ENCODE measurements around the gene SBNO2. TPM values are rescaled to one million over a fixed set of nuclear protein-coding genes. Genes with fewer than 3 reads are reported as not detected.
A peak's percentile ranks its signal among the peaks of the same experiment; 100 is the strongest.

Gene SBNO2
- total RNA-seq, 1 experiment from 2014 or later, result 97.8 TPM

- Mint-ChIP-seq H3K4me1 (ENCODE audit: low read depth, unreplicated experiment) (peaks cover 10% of the 10 kb centered on the region), H3K27ac (ENCODE audit: unreplicated experiment) (no peak overlapping the region), H3K36me3 (ENCODE audit: insufficient read depth, unreplicated experiment) (peaks cover 38% of the 10 kb centered on the region), H3K4me3 (ENCODE audit: low read depth, unreplicated experiment) (peak overlapping the region; percentile 58), H3K9me3 (ENCODE audit: low read depth, unreplicated experiment) (no peaks in the 10 kb centered on the region), H3K27me3 (ENCODE audit: unreplicated experiment) (no peaks in the 10 kb centered on the region)
- intact Hi-C loops (cut with micrococcal nuclease; ENCODE audit: unreplicated experiment), result no loop called here
- TF ChIP-seq CTCF (IDR thresholded peaks at IDR 0.05; ENCODE audit: unreplicated experiment), result no peak
- no TSS peak for BruUV-seq (replicated peaks)
- peak; percentile 34 for DNase-seq
- CTCF ChIA-PET, result interaction anchor here (0.5 to 2.0 kb wide), 2 partner anchors 9 to 33 kb away, joined by 3 to 12 read pairs; no protein-coding TSS in a partner anchor
Observed at GRCh38 chr19:1066251-1066747, 107.8 kb downstream of the SBNO2 start.

GRCh38 chr19:1065606-1066109 is 108.4 kb downstream of the SBNO2 start:
- no peak for TF ChIP-seq CTCF (IDR thresholded peaks at IDR 0.05; ENCODE audit: unreplicated experiment)
- BruUV-seq (replicated peaks), result no TSS peak
- Mint-ChIP-seq H3K4me1 (ENCODE audit: low read depth, unreplicated experiment) (peaks cover 10% of the 10 kb centered on the region), H3K4me3 (ENCODE audit: low read depth, unreplicated experiment) (peak overlapping the region; percentile 58), H3K36me3 (ENCODE audit: insufficient read depth, unreplicated experiment) (peaks cover 38% of the 10 kb centered on the region), H3K27ac (ENCODE audit: unreplicated experiment) (no peak overlapping the region), H3K27me3 (ENCODE audit: unreplicated experiment) (no peaks in the 10 kb centered on the region), H3K9me3 (ENCODE audit: low read depth, unreplicated experiment) (no peaks in the 10 kb centered on the region)
- CTCF ChIA-PET, result interaction anchor here (2.0 kb wide), 1 partner anchor 9 kb away, joined by 12 read pairs; no protein-coding TSS in a partner anchor
- peak; percentile 32 for DNase-seq
- intact Hi-C loops (cut with micrococcal nuclease; ENCODE audit: unreplicated experiment), result no loop called here

DNA sequence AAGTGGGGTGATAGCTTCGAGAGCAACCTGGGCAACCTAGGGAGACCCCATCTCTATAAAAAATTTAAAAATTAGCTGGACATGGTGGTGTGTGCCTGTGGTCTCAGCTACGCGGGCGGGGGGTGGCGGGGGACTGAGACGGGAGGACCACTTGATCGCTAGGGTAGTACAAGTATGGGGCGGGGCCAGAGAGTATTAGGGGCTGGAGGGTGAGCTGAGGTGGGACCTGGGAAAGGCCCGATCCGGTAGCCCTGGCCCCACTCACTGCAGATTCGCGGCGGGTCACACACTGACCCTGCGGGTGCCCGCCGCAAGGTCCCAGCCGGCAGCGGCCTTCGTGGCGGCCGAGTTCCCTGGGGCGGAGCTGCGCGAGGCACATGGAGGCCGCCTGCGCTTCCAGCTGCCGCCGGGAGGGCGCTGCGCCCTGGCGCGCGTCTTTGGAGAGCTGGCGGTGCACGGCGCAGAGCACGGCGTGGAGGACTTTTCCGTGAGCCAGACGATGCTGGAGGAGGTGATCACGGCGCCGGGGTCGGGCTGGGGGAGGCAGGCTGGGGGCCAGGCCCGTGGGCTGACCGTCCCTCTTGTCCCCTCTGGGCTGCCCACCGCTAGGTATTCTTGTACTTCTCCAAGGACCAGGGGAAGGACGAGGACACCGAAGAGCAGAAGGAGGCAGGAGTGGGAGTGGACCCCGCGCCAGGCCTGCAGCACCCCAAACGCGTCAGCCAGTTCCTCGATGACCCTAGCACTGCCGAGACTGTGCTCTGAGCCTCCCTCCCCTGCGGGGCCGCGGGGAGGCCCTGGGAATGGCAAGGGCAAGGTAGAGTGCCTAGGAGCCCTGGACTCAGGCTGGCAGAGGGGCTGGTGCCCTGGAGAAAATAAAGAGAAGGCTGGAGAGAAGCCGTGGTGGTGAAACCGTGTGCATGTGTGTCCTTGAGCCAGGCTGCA is 109.1 kb downstream of the SBNO2 start:
- peak; percentile 76 for DNase-seq
- peak; percentile 68 for TF ChIP-seq CTCF (IDR thresholded peaks at IDR 0.05; ENCODE audit: unreplicated experiment)
- CTCF ChIA-PET, result interaction anchor here (0.5 to 2.0 kb wide), 2 partner anchors 10 to 294 kb away, joined by 4 to 12 read pairs; no protein-coding TSS in a partner anchor
- Mint-ChIP-seq H3K27me3 (ENCODE audit: unreplicated experiment) (no peaks in the 10 kb centered on the region), H3K4me3 (ENCODE audit: low read depth, unreplicated experiment) (peak overlapping the region; percentile 58), H3K36me3 (ENCODE audit: insufficient read depth, unreplicated experiment) (peaks cover 38% of the 10 kb centered on the region), H3K27ac (ENCODE audit: unreplicated experiment) (no peak overlapping the region), H3K4me1 (ENCODE audit: low read depth, unreplicated experiment) (peaks cover 10% of the 10 kb centered on the region), H3K9me3 (ENCODE audit: low read depth, unreplicated experiment) (no peaks in the 10 kb centered on the region)
- intact Hi-C loops (cut with micrococcal nuclease; ENCODE audit: unreplicated experiment), result no loop called here
- no TSS peak for BruUV-seq (replicated peaks)

- intact Hi-C loops (cut with micrococcal nuclease; ENCODE audit: unreplicated experiment), result no loop called here
- Mint-ChIP-seq H3K36me3 (ENCODE audit: insufficient read depth, unreplicated experiment) (peaks cover 38% of the 10 kb centered on the region), H3K27me3 (ENCODE audit: unreplicated experiment) (no peaks in the 10 kb centered on the region), H3K9me3 (ENCODE audit: low read depth, unreplicated experiment) (no peaks in the 10 kb centered on the region), H3K4me1 (ENCODE audit: low read depth, unreplicated experiment) (peaks cover 10% of the 10 kb centered on the region), H3K27ac (ENCODE audit: unreplicated experiment) (no peak overlapping the region), H3K4me3 (ENCODE audit: low read depth, unreplicated experiment) (no peak overlapping the region)
- DNase-seq, result no peak
- CTCF ChIA-PET, result interaction anchor here (0.5 to 2.0 kb wide), 2 partner anchors 11 to 295 kb away, joined by 4 to 12 read pairs; no protein-coding TSS in a partner anchor
- BruUV-seq (replicated peaks), result no TSS peak
- TF ChIP-seq CTCF (IDR thresholded peaks at IDR 0.05; ENCODE audit: unreplicated experiment), result no peak
Observed at GRCh38 chr19:1063909-1064660, 110.0 kb downstream of the SBNO2 start.
